ENCODE data around the gene SERAC1. TPM values are rescaled to one million over a fixed set of nuclear protein-coding genes. Genes with fewer than 3 reads are reported as not detected.
A peak's percentile ranks its signal among the peaks of the same experiment; 100 is the strongest.

The SERAC1 gene
- total RNA-seq, 1 experiment from 2014 or later = 7.6 TPM

- Histone ChIP-seq H3K27me3 (ENCODE audit: insufficient read depth, low read length) (no peaks in the 10 kb centered on the region), H4K91ac (ENCODE audit: insufficient read length, low read depth, low read length) (no peak overlapping the region), H3K56ac (ENCODE audit: insufficient read length, low read depth, low read length) (no peak overlapping the region), H2BK120ac (ENCODE audit: low read depth, low read length, poor library complexity, severe bottlenecking) (no peak overlapping the region), H3K79me1 (ENCODE audit: insufficient read depth, low read depth, low read length, poor library complexity, severe bottlenecking) (no peaks in the 10 kb centered on the region), H4K20me1 (ENCODE audit: control insufficient read depth, insufficient read depth, insufficient read length) (no peaks in the 10 kb centered on the region), H3K4ac (ENCODE audit: low read depth, low read length) (no peak overlapping the region), H3K79me2 (ENCODE audit: insufficient read depth, low read length) (no peaks in the 10 kb centered on the region), H3K4me1 (ENCODE audit: insufficient read depth, low read length) (no peaks in the 10 kb centered on the region; the same call in 1 of the 2 replicates), H2BK12ac (ENCODE audit: insufficient read length, low read depth, low read length) (no peak overlapping the region), H3K14ac (ENCODE audit: insufficient read depth, low read length) (peak overlapping the region; percentile 57; the same call in 1 of the 2 replicates), H3T11ph (ENCODE audit: low read length) (no peak overlapping the region), H2AK5ac (ENCODE audit: insufficient read length, low read length) (no peak overlapping the region), H3K9ac (ENCODE audit: extremely low read depth, insufficient read length, low read length) (no peak overlapping the region), H2AFZ (ENCODE audit: low read length) (no peak overlapping the region), H2BK15ac (ENCODE audit: low read depth, low read length) (no peak overlapping the region), H4K8ac (replicated peaks; ENCODE audit: insufficient read length, low read depth, low read length) (no peak overlapping the region), H3K23ac (ENCODE audit: insufficient read length, low read depth, low read length) (no peak overlapping the region), H3K4me2 (ENCODE audit: insufficient read depth, insufficient read length, low read length) (no peak overlapping the region), H3K23me2 (ENCODE audit: insufficient read length, low read depth, low read length, poor library complexity, severe bottlenecking) (peaks cover 2% of the 10 kb centered on the region), H3K27ac (ENCODE audit: insufficient read length, low read depth, low read length) (no peak overlapping the region), H4K5ac (ENCODE audit: insufficient read length, low read depth, low read length) (no peak overlapping the region), H2BK5ac (ENCODE audit: insufficient read length, low read length) (no peak overlapping the region), H3K9me3 (ENCODE audit: control insufficient read depth, low read depth, low read length) (no peaks in the 10 kb centered on the region), H2BK20ac (ENCODE audit: low read depth, low read length, poor library complexity, severe bottlenecking) (no peak overlapping the region), H3K18ac (ENCODE audit: insufficient read length, low read depth, low read length) (no peak overlapping the region)
- no peaks in the 10 kb centered on the region; a peak in 1 of 5 replicates for H3K9me3 Mint-ChIP-seq
- no peak for TF ChIP-seq CTCF (conservative IDR thresholded peaks at IDR 0.05)
- no peaks in the 10 kb centered on the region for H3K27me3 Mint-ChIP-seq (ENCODE audit: low read depth)
- peaks cover 42 to 62% of the 10 kb centered on the region in 2 experiments for H3K4me1 Mint-ChIP-seq
- no peak for DNase-seq
- 0 out of 7 replicates have a peak overlapping the region, but pooled peaks of 1 of the 3 experiments have one; percentile 18 for H3K27ac Mint-ChIP-seq
- no CpG with 5 or more reads among the region's 13 CpGs for whole genome bisulfite sequencing (ENCODE audit: extremely low coverage, insufficient read length, low lambda C conversion rate)
- peaks cover 0 to 18% (median 0%) of the 10 kb centered on the region in 3 experiments; a peak in 2 of 7 replicates for H3K36me3 Mint-ChIP-seq (ENCODE audit: insufficient read depth in 1 of 3, low read depth in 3 of 3)
- H3K4me3 Mint-ChIP-seq = no peak overlapping the region
Observed at GRCh38 chr6:158198461-158198860, 30.4 kb upstream of the SERAC1 start.

Measured in H9 (cell line).